ENCODE results near the gene TRIM67. TPM values are rescaled to one million over a fixed set of nuclear protein-coding genes. Genes with fewer than 3 reads are reported as not detected.
A peak's percentile ranks its signal among the peaks of the same experiment; 100 is the strongest.
"Not testable (repeated sequence)": the region's sequence is repeated elsewhere in the genome, so short reads cannot be mapped to it uniquely, and the experiment has no call there.

TRIM67 gene
- not detected in 2 replicates for total RNA-seq

DNA sequence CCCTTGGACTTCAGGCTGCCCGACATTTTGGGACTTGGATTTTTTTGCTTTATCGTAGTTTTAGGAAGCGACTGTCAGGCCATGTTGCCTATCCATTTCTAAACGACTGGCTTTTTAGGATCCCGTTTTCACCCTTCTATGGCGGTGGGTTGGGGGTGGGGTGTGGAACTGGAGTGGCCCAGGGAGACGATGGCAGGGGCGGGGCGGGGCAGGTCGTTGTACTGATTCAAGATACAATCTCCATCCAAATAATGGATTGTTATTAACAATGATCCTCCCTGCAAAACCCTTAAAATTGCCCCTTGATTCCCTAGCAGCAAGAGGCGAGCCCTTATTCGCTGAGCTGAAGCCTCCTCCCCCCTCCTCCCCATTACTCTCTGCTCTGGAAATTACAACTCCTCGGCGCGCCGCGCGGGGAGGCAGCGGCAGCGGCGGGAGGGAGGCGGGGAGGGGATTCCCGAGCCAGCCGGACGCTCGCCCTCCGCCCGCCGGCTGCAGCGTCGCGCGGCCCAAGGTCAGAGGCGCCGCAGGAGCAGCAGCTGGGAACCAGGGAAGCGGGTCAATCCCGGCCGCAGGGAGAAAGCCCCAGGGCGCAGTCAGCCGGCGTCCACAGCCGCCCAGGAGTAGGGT lies at the start of gene TRIM67:
TSS of gene TRIM67 (plus strand) at position 392 of the 630 bp plus-strand sequence. CDS start 912 bp downstream, outside the sequence.
- DNase-seq (ENCODE audit: low read depth in 2 of 2) = no peak

DNA sequence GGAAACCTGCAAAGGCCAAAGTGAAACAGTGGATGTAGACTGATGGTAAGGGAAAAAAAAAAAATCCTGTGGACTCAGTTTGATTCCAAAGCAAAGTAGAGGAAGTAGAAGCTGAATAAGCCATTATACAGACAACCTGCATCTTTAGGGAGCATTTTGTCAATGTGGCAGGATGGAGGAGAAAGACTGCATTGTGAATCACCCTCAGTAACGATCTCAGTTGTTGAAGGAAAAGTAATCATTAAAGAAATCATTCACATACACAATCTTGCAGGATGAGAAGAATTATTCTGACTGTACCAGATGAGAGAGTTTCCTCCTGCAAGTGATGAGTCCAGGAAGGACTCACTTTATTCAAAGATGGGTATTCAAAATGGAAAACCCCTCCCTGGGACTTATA lies 45.1 kb upstream of the TRIM67 start:
- DNase-seq (ENCODE audit: low read depth in 2 of 2) = no peak

DNA sequence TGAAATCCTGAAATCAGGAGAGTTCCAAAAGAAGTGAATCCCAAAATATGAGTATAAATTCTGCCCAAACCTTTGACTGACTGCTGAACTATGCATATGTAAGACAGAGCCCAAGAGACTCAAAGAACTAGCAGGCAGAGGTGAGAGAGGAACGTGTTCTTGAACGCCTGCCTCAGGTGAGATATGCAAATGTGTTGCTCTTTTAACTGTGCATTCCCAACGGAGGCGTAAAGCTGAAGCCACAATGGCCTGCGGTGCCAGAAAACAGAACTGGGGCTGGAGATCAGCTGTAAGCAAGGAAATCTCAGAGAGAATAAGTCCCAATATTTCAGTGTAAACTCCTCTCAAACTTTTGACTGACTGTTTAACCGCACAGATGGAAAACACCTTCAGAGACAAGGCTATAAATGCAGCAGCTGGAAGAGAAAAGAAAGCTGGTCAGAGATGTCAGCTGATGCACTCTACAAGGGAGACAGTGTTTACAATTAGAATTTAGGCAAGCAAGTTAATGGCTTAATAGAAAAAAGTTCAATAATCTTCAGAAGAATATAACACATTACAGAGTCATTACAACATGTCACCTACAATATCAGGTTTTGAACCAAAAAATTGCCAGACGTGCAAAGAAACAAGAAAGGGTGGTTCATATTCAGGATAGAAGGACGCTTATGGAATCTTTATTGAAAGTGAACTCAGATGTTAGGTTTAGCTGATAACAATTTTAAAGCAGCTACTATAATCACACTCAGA lies 43.0 kb upstream of the TRIM67 start:
- no peak for DNase-seq (ENCODE audit: low read depth in 2 of 2)

DNA sequence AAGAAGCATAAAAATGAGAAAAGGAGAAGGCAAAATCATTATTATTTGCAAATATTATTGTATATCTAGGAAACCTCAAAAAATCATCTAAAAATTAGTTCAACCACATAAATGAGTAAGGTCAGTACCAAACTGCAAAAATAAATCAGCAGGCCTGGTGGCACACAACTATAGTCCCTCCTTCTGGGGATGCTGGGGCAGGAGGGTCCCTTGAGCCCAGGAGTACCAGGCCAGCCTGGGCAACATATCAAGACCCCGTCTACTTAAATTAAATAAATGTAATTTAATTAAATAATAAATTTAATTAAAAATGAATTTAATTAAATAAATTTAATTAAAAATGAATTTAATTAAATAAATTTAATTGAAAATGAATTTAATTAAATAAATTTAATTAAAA lies 40.3 kb upstream of the TRIM67 start:
- DNase-seq (ENCODE audit: low read depth in 2 of 2) = no peak

DNA sequence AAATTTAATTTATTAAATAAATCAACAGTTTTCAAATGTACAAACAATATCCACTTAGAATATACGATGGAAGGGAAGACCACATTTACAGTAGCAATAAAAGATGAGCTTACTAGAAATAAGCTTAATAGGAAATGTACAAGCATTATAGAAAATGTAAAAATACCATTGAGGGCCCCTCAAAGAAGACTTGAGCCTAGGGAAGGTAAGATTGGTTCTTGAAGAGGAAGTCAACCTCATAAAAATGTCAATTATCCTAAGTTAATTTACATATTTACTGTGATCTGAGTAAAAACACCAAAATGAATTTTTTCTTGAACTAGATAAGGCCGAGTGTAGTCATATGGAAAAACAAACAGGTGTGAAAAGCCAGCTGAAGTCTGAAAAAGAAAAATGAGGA lies 39.7 kb upstream of the TRIM67 start:
- DNase-seq (ENCODE audit: low read depth in 2 of 2) = no peak

DNA sequence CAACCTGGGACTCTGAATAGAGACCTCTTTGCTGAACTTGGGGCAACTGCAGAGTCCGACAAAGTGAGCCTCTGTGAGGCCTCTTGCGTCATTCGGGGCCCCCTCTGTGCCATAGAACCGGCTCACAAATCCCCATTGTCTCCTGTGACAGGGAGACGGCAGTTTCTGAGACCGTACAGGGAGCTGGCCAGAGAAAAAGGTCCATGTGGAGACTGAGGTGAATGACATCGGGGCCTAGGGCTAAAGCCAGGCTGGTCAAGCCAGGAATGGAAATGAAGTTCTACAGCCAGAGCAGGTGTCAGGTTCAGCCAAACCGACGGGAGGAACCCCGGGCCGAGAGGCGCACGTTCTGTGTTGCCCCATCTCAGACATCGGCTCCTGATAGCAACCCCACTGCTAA lies 37.1 kb upstream of the TRIM67 start:
- DNase-seq (ENCODE audit: low read depth in 2 of 2) = no peak

DNA sequence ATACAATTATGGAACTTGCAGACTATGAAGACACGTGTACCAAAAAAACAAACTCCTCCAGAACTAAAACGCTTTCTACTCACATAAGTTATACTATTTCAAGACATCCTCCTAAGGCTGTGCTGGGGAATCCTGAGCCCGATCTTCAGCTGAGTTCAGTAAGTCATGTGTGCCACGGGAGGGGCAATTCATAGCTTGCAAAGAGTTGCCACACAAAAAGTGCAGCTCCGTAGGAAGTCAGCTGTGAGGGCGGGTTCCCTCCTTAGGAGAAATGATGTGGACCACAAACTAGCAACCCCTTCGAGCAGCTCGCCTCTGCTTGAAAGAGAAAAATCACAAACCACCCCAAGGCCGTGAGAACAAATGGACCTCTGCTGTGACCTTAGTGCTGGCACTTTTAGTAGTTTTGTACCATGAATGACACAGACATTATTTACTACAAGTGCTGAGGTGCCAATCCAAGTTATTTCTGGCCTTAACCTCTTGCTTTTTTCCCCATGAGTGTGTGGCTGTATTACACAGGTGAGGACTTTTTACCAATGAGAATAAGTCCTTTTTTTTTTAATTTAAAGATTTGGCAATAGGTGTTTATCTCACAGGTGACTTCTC lies 35.8 kb upstream of the TRIM67 start:
- DNase-seq (ENCODE audit: low read depth in 2 of 2) = no peak

DNA sequence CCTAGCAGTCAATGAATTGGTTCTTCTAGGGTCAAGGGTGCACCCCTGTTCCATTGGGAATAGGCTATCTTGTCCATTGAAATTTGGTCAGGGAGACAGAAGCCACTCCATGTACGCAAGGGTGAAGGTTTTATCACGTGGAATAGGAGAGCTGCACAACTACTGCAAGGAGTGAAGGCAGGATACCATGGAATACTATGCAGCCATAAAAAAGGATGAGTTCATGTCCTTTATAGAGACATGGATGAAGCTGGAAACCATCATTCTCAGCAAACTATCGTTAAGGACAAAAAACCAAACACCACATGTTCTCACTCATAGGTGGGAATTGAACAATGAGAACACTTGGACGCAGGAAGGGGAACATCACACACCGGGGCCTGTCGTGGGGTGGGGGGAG lies 34.8 kb upstream of the TRIM67 start:
- not testable (repeated sequence) for DNase-seq (ENCODE audit: low read depth in 2 of 2)

DNA sequence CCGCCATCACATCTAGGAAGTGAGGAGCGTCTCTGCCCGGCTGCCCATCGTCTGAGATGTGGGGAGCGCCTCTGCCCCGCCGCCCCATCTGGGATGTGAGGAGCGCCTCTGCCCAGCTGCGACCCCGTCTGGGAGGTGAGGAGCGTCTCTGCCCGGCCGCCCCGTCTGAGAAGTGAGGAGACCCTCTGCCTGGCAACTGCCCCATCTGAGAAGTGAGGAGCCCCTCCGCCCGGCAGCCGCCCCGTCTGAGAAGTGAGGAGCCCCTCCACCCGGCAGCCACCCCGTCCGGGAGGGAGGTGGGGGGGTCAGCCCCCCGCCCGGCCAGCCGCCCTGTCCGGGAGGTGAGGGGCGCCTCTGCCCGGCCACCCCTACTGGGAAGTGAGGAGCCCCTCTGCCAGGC lies 33.4 kb upstream of the TRIM67 start:
- not testable (repeated sequence) for DNase-seq (ENCODE audit: low read depth in 2 of 2)

DNA sequence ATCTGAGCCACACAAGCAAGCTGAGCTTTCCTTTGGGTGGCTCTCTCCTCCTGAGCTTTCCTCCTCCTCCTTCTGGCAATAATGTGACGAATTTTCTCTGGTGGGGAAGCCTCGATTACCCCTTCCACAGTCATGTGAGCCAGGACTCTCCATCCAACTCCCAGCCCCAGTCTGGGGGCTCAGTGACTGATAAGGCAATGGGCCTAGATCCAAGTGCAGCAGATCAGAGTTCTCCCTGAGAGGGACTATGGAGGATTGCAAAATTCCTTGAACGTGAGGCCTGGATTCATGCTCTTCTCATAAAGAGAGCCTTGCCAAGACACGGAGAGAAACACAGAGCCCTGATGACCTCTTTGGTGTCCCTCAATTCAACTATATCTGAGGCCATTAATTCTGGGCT lies 31.3 kb upstream of the TRIM67 start:
- no peak for DNase-seq (ENCODE audit: low read depth in 2 of 2)

DNA sequence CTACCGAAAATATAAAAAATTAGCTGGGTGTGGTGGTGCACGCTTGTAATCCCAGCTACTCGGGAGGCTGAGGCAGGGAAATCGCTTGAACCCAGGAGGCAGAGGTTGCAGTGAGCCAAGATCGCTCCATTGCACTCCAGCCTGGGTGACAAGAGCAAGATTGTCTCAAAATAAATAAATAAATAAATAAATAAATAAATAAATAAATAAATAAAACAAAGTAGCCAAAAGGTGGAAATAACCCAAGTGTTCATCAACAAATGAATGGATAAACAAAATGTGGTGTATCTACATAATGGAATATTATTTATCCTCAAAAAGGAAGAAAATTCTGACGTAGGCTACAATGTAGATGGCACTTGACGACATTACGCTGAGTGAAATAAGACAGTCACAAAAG lies 29.3 kb upstream of the TRIM67 start:
- not testable (repeated sequence) for DNase-seq (ENCODE audit: low read depth in 2 of 2)

DNA sequence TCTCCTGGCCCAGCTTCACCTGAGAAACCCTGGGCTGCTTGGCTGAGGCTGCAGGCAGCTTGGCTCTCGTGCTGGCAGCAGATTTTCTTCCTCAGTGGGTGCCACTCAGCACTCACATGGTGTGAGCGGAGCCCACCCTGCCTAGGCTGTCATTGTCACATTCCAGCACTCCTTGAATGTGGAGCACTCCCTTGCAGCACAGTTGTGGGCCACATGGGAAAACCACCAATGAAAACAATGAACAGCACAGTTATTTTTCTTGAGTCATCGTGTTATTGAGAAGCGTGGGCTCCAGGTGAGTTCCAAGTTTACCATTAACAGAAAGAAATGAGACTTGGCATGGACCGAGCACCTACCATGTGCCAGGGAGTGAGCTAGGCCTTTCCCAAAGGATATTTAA lies 27.2 kb upstream of the TRIM67 start:
- no peak for DNase-seq (ENCODE audit: low read depth in 2 of 2)

DNA sequence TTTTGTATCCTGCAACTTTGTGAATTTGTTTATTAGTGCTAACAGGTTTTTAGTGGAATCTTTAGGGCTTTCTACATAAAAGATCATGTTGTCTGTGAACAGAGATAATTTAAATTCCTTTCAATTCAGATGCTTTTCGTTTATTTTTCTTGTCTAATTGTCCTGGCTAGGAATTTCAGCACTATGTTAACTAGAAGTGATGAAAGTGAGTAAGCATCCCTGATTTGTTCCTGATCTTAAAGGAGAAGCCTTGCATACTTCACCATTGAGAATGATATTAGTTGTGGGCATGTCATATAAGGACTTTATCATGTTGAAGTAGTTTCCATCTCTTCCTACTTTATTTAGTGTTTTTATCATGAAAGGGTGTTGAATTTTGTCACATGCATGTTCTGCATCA lies 23.6 kb upstream of the TRIM67 start:
- DNase-seq (ENCODE audit: low read depth in 2 of 2) = no peak

DNA sequence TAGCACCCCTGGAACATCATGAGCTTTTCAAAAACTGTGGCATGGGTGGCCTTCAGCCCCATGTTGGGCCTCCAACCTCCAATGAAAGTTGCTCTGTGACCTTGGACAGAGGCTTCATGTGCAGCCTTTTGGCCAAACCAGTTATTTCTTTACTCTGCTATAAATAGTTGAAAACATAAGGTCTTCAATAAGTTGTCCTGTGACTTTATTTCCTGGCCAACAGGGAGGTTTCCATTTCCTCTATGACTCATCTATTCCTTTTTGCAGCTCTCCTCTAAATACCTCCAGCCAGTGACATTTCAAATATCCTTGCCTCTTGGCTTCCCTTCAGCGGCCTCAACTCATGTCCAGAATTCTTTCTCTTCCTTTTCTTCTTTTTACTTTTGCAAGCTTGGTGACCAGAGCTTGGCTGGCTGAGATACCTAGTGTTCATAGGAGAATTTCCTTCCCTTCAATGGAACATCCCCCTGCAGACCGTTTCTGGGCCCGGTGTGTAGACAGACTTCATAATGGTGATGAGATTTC lies 22.7 kb upstream of the TRIM67 start:
- peak; percentile 78 to 84 for DNase-seq (ENCODE audit: low read depth in 2 of 2)

DNA sequence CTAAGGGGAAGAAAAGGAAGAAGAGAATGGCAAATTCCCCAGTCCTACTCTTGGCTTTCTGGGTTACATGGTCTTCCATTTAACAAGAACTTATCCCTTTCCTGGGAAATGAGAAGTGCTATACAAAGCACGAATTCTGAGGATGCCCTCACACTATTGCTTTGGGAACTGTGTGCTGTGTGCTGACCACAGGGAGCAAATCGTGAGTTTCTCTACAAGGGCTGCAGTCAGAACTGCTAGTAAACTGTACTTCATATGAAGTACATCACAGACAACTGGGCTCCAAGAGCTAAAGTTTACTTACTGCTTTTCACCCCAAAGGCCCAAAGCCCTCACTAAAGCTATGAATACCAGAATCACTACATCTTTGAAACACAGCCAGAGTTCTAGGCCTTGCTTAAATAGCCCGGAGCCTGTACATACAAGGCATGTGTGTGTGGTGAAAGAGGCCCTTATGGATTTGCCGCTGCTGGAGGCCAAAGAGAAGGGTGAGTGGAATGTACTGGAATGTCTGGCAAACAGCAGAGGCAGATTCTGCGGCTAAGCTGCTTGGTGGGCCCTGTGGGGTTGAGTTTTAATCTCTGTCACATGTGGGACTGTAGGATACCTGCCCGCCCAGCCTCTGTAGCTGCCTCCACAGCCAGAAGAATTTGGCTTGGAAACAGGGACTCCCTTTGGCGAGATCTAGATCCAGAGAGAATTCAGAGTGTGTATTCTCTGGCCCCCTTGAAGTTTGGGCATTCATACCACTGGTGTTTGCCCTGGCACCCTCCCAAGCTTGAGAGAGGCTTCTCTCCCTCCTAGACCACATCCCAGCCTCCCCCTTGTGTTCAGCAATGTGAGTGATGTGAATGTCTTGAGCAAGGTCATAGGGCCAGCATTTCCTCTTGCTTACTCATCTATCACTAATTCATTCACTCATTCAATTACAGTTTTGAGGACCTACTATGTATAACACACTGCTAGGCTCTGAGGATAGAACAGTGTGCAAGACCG lies 21.9 kb upstream of the TRIM67 start:
- no peak for DNase-seq (ENCODE audit: low read depth in 2 of 2)

DNA sequence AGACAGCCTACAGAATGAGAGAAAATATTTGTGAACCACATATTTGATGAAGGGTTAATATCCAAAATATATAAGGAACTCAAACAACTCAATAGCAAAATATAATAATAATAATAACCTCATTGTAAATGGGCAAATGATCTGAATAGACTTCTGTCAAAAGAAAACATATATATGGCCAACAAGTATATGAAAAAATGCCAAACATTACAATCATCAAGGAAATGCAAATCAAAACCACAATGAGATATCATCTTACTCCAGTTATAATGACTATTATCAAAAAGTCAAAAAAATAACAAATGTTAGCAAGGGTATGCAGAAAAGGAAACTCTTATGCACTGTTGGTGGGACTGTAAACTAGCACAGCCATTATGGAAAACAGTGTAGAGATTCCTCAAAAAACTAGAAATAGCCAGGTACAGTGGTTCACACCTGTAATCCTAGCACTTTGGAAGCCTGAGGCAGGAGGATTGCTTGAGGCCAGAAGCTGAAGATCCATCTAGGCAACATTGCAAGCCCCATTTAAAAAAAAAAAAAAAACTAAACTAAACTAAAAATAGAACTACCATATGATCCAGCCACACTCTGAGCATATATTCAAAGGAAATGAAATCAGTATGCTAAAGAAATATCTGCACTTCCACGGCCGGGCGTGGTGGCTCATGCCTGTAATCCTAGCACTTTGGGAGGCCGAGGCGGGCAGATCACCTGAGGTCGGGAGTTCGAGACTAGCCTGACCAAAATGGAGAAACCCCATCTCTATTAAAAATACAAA lies 17.3 kb upstream of the TRIM67 start:
- no peak for DNase-seq (ENCODE audit: low read depth in 2 of 2)

DNA sequence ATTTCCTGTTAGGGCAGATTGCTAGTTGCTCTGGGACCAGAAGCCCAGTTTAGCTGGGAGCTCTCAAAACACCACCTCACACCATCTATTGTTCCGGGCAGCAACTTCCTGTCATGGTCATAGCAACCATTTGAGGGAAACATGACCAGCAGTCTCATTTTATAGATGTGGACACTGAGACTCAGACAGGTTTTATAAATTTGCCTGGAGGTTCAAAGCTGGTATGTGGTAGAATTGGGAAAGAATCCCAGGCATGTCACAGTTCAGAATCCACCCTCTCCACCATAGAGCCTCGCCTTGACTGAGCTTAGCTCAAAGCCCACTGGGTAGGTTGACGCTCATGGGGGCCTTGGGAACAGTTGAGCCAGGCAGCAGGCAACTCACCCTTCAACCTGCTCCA lies 14.0 kb upstream of the TRIM67 start:
- peak in 1 of 2 donors; percentile 18 for DNase-seq (ENCODE audit: low read depth in 2 of 2)

DNA sequence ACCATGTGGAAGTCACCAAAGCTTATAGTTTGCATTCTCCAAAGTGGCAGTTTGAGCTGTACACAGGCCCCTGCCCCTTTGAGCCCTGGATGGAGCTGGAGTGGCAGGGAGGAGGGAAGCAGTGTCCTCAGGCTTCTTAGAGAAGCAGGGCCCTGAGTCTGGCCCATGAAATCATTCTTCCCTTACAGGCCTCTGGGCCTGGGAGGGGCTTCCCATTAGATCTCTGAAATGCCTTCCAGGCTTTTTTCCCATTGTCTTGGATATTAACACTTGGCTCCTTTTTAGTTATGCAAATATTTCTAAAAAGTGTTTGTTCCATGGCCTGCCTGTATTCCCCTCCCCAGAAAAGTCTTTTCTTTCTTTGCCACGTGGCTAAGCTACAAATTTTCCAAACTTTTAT lies 10.0 kb upstream of the TRIM67 start:
- DNase-seq (ENCODE audit: low read depth in 2 of 2) = no peak

DNA sequence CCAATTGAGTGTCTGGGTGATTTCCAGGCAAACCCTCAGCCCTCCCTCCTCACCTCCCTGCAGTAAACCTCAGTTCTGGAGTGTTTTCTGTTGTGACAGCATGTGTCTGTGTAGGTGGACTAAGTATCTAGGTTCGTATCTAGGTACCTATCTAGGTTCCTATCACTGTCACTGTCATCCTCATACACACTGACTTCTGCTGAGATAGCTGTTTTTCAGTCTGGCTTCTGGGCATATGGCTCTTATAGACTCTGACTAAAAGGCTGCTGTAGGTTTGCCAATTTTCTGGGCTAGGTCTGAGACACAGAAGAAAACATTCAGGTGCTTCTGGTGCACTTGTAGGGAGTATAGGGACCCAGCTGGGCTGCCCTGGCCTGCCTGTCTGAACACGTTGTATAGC lies 8.1 kb upstream of the TRIM67 start:
- no peak for DNase-seq (ENCODE audit: low read depth in 2 of 2)

DNA sequence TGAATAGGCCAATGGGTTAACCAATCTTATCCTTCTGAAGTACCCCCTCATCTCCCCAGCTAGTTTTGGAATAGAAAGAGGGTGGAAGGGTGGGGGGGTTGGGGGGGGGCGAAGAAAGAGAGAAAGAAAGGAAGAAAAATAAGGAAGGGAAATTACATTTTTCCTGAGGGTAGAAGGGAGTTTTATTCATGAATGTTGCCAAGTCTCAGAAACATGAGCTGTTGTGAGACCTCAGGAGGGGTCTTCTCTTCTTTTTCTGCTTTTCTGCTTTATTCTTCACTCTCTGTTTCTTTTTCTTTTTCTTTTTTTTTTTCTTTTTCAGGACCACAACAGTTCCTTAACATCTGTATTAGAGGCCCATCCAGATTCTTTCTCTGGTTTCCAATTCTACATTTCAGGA lies 6.0 kb upstream of the TRIM67 start:
- no peak for DNase-seq (ENCODE audit: low read depth in 2 of 2)

DNA sequence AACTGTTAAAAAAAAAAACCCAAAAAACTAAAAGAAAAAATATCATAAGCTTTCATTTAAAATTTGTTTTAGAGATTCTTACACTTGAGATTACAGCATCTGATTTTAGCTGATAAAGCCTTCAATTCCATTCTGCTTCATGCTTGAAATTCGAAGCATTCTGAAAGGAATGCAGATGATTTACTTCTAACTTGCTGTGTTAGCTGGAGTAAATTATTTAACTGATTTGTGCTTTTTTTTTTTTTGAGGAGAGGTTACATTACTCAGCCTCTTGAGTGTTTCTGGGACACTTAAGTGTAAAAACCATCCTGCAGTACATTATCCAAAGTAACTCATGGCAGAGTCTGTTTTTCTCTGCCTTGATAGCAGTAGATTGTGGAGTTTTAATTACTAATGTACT lies 4.5 kb upstream of the TRIM67 start:
- DNase-seq (ENCODE audit: low read depth in 2 of 2) = no peak
